PC-3 (cell line): ENCODE measurements around the gene CCDC92B. TPM values are rescaled to one million over a fixed set of nuclear protein-coding genes. Genes with fewer than 3 reads are reported as not detected.
A peak's percentile ranks its signal among the peaks of the same experiment; 100 is the strongest.

Experiments
- ATAC-seq: fragments of 200-7000 bp; cut with Tn5 transposase; 2 replicates; pipeline ENCODE4 v1.9.1; 2020; ENCODE audit warnings: mild to moderate bottlenecking, moderate library complexity
- BruUV-seq: library from RNA; stranded (reverse); fragments of 400-500 nt; replicated peaks from 2 replicates; lab custom pipeline; 2021; lab: Mats Ljungman, UMichigan
- CTCF ChIA-PET: fragments of 300-600 bp; sonication (Branson Sonifier 250); formaldehyde crosslinking; loops from one replicate; lab custom pipeline; 2022; ENCODE audit warnings: antibody characterized with exemption; lab: Charles Lee
- POLR2A ChIA-PET: fragments of 300-600 bp; sonication (Branson Sonifier 250); formaldehyde crosslinking; loops from one replicate; lab custom pipeline; 2022; ENCODE audit warnings: antibody characterized with exemption; ENCODE audit not compliant: unreplicated experiment; lab: Charles Lee
- DNase-seq: peaks from one replicate; pipeline ENCODE4 v3.0.0-alpha.2; 2015
- H2AFZ ChIP-seq: fragments of 300-600 bp; sonication (generic); 2 replicates; pipeline ENCODE4 v1.6.0; 2016; ENCODE audit warnings: antibody characterized with exemption, low read length
- H3F3A ChIP-seq: fragments of 300-600 bp; sonication (generic); one replicate; pipeline ENCODE4 v1.6.0; 2017; ENCODE audit warnings: antibody characterized with exemption, low read length, control low read depth, mild to moderate bottlenecking; ENCODE audit not compliant: unreplicated experiment
- H3K27ac ChIP-seq: fragments of 300-600 bp; sonication (generic); 2 replicates; pipeline ENCODE4 v1.5.1; 2016; ENCODE audit warnings: mild to moderate bottlenecking, low read length
- H3K27me3 ChIP-seq: fragments of 300-600 bp; sonication (generic); 2 replicates; pipeline ENCODE4 v1.6.1; 2016; ENCODE audit warnings: low read length, mixed read lengths
- H3K36me3 ChIP-seq: fragments of 300-600 bp; sonication (generic); 2 replicates; pipeline ENCODE4 v1.6.1; 2016; ENCODE audit warnings: low read depth, mixed run types, low read length, mixed read lengths
- H3K4me1 ChIP-seq: fragments of 300-600 bp; sonication (generic); 2 replicates; pipeline ENCODE4 v1.5.1; 2016; ENCODE audit warnings: low read length; ENCODE audit not compliant: insufficient read depth
- H3K4me2 ChIP-seq: fragments of 300-600 bp; sonication (generic); 2 replicates; pipeline ENCODE4 v1.6.0; 2016; ENCODE audit warnings: low read length
- H3K4me3 ChIP-seq: fragments of 300-600 bp; sonication (generic); 2 replicates; pipeline ENCODE4 v1.5.1; 2016; ENCODE audit warnings: mild to moderate bottlenecking, low read length, mixed read lengths
- H3K79me2 ChIP-seq: fragments of 300-600 bp; sonication (generic); 2 replicates; pipeline ENCODE4 v1.6.1; 2017; ENCODE audit warnings: low read length, mixed read lengths
- H3K9ac ChIP-seq: fragments of 300-600 bp; sonication (generic); 2 replicates; pipeline ENCODE4 v1.6.0; 2016; ENCODE audit warnings: mild to moderate bottlenecking, low read length
- H3K9me2 ChIP-seq: fragments of 300-600 bp; sonication (generic); replicated peaks from 2 replicates; pipeline ENCODE4 v1.6.1; 2016; ENCODE audit warnings: mixed run types, low read length, mixed read lengths
- H3K9me3 ChIP-seq: fragments of 300-600 bp; sonication (generic); 2 replicates; pipeline ENCODE4 v1.6.1; 2016; ENCODE audit warnings: low read length, mixed read lengths
- H4K20me1 ChIP-seq: fragments of 300-600 bp; sonication (generic); 2 replicates; pipeline ENCODE4 v1.6.1; 2016; ENCODE audit warnings: low read length, mixed read lengths
- EZH2 ChIP-seq: fragments of 300-600 bp; sonication (generic); IDR thresholded peaks from one replicate; pipeline ENCODE4 v1.6.1; 2017; ENCODE audit warnings: antibody characterized with exemption, mild to moderate bottlenecking, low read length; ENCODE audit not compliant: unreplicated experiment
- EZH2phosphoT487 ChIP-seq: fragments of 300-600 bp; sonication (generic); IDR thresholded peaks from 2 replicates; pipeline ENCODE4 v1.6.1; 2018; ENCODE audit warnings: mild to moderate bottlenecking, antibody characterized with exemption, low read length, borderline replicate concordance
- intact Hi-C: fragments of 100-400 bp; cut with micrococcal nuclease; formaldehyde crosslinking; loops from 2 replicates; pipeline ENCODE4 v1.9.0; 2023
- total RNA-seq: library from RNA; depleted of rRNA; stranded (reverse); fragments of >200 nt; gene quantifications from 2 replicates; pipeline ENCODE4 v1.2.3, GENCODE V29; 2014
- TF ChIP-seq, protein P1 (sequence below): fragments of 300-600 bp; sonication (generic); conservative IDR thresholded peaks from 2 replicates; pipeline ENCODE4 v1.5.1; 2017; ENCODE audit warnings: antibody characterized with exemption, low read depth, mild to moderate bottlenecking, low read length

CCDC92B gene
- total RNA-seq, 1 experiment from 2014 or later = not detected

- Histone ChIP-seq H3F3A (no peaks in the 10 kb centered on the region), H3K79me2 (peaks cover 22% of the 10 kb centered on the region), H3K27ac (no peak overlapping the region), H3K4me1 (no peaks in the 10 kb centered on the region), H3K4me2 (no peak overlapping the region), H3K9me3 (no peaks in the 10 kb centered on the region), H4K20me1 (peaks cover 17% of the 10 kb centered on the region), H3K9me2 (no peaks in the 10 kb centered on the region), H3K36me3 (peaks cover 7% of the 10 kb centered on the region; the same call in 1 of the 2 replicates), H3K9ac (no peak overlapping the region), H2AFZ (no peak overlapping the region), H3K27me3 (no peaks in the 10 kb centered on the region), H3K4me3 (no peak overlapping the region)
- CTCF ChIA-PET = no interaction called here
- POLR2A ChIA-PET = no interaction called here
- BruUV-seq = TSS peak; percentile 26
- no peak for DNase-seq
- TF ChIP-seq EZH2phosphoT487 (no peak), EZH2 (no peak)
- TF ChIP-seq, protein P1, sequence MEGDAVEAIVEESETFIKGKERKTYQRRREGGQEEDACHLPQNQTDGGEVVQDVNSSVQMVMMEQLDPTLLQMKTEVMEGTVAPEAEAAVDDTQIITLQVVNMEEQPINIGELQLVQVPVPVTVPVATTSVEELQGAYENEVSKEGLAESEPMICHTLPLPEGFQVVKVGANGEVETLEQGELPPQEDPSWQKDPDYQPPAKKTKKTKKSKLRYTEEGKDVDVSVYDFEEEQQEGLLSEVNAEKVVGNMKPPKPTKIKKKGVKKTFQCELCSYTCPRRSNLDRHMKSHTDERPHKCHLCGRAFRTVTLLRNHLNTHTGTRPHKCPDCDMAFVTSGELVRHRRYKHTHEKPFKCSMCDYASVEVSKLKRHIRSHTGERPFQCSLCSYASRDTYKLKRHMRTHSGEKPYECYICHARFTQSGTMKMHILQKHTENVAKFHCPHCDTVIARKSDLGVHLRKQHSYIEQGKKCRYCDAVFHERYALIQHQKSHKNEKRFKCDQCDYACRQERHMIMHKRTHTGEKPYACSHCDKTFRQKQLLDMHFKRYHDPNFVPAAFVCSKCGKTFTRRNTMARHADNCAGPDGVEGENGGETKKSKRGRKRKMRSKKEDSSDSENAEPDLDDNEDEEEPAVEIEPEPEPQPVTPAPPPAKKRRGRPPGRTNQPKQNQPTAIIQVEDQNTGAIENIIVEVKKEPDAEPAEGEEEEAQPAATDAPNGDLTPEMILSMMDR = no peak
- intact Hi-C loops = no loop called here
- ATAC-seq = no peak
These were observed 48.1 kb downstream of the CCDC92B start for GRCh38 chr17:2701161-2701995.

- ChIA-PET CTCF (no interaction called here), POLR2A (no interaction called here)
- no peak for ATAC-seq
- H4K20me1 ChIP-seq = peaks cover 9% of the 10 kb centered on the region
- no peak overlapping the region for H3K4me3 ChIP-seq
- peaks cover 7% of the 10 kb centered on the region; the same call in 1 of the 2 replicates for H3K36me3 ChIP-seq
- no peaks in the 10 kb centered on the region for H3K9me2 ChIP-seq
- no TSS peak for BruUV-seq
- no peak overlapping the region for H3K27ac ChIP-seq
- no peak overlapping the region for H2AFZ ChIP-seq
- H3K4me1 ChIP-seq = no peaks in the 10 kb centered on the region
- TF ChIP-seq, protein P1 = no peak
- TF ChIP-seq EZH2phosphoT487 (no peak), EZH2 (no peak)
- H3K9ac ChIP-seq = no peak overlapping the region
- no peaks in the 10 kb centered on the region for H3K9me3 ChIP-seq
- DNase-seq = no peak
- intact Hi-C loops = no loop called here
- peaks cover 14% of the 10 kb centered on the region for H3K79me2 ChIP-seq
- no peak overlapping the region for H3K4me2 ChIP-seq
- no peaks in the 10 kb centered on the region for H3K27me3 ChIP-seq
- no peaks in the 10 kb centered on the region for H3F3A ChIP-seq
These were observed 48.8 kb downstream of the CCDC92B start for GRCh38 chr17:2700491-2701141.
